Measurements from ENCODE around the gene SP4.

- TF ChIP-seq GATA2 (IDR thresholded peaks at IDR 0.05; ENCODE audit: low read depth, low read length) (no peak), GATA3 (IDR thresholded peaks at IDR 0.05; ENCODE audit: low read depth, low read length) (no peak)
These were observed 111.1 kb downstream of the SP4 start for GRCh38 chr7:21538936-21539495.
